Endothelial cell of umbilical vein (primary cell): Measurements from ENCODE around the gene AIF1. TPM values are rescaled to one million over a fixed set of nuclear protein-coding genes. Genes with fewer than 3 reads are reported as not detected.

Experiments
- BruUV-seq: library from RNA; stranded (reverse); fragments of 400-500 nt; replicated peaks from 2 replicates; lab custom pipeline; 2021; lab: Mats Ljungman, UMichigan
- CTCF ChIA-PET: fragments of 300-600, 350-600 bp; sonication (Branson Sonifier 250); formaldehyde crosslinking; loops from one replicate; lab custom pipeline; 2021; ENCODE audit warnings: antibody characterized with exemption, inconsistent platforms; lab: Charles Lee
- POLR2A ChIA-PET: fragments of 300-600, 350-600 bp; sonication (Branson Sonifier 250); formaldehyde crosslinking; loops from one replicate; lab custom pipeline; 2021; ENCODE audit warnings: antibody characterized with exemption, inconsistent platforms; lab: Charles Lee
- DNase-seq: peaks from one replicate; pipeline ENCODE4 v3.0.0-alpha.2; 2011; ENCODE audit warnings: low read depth, low spot score
- FAIRE-seq: peaks from 2 replicates; lab custom pipeline; 2011; peaks lifted over from hg19 to GRCh38; lab: Jason Lieb, UNC
- H2AFZ ChIP-seq: 2 replicates; pipeline ENCODE4 v1.6.0; 2012; ENCODE audit warnings: low read depth, low read length, control low read depth, inconsistent platforms
- H3K27ac ChIP-seq: 2 replicates; pipeline ENCODE4 v1.5.1; 2011; ENCODE audit warnings: low read depth, mild to moderate bottlenecking, control low read depth, low read length, moderate library complexity; ENCODE audit not compliant: insufficient read depth
- H3K27me3 ChIP-seq, 2 experiments: 2 replicates each; pipeline versions ENCODE4 v1.6.0 to v1.6.1; 2011; ENCODE audit warnings: low read length in 2 of 2, mixed read lengths in 1 of 2; ENCODE audit not compliant: control insufficient read depth in 2 of 2, insufficient read depth in 2 of 2
- H3K36me3 ChIP-seq, 2 experiments: 2 replicates in 1 of 2; 3 replicates in 1 of 2; pipeline ENCODE4 v1.5.1; 2011; ENCODE audit warnings: low read length in 2 of 2, mild to moderate bottlenecking in 1 of 2, moderate library complexity in 1 of 2; ENCODE audit not compliant: control insufficient read depth in 2 of 2, insufficient read depth in 2 of 2; ENCODE audit errors: extremely low read depth in 1 of 2
- H3K4me1 ChIP-seq: 3 replicates; pipeline ENCODE4 v1.5.1; 2011; ENCODE audit warnings: mild to moderate bottlenecking, low read length; ENCODE audit not compliant: control insufficient read depth, insufficient read depth; ENCODE audit errors: extremely low read depth
- H3K4me2 ChIP-seq: 2 replicates; pipeline ENCODE4 v1.6.1; 2011; ENCODE audit warnings: low read length, control low read depth, mixed read lengths; ENCODE audit not compliant: insufficient read depth
- H3K4me3 ChIP-seq, 3 experiments: fragments of 200-600 bp in 1 of 3; sonication (generic), shearing (Covaris generic) in 1 of 3; replicated peaks in 1 of 3; 2 replicates each; pipeline ENCODE4 v1.5.1; 2011 to 2016; ENCODE audit warnings: control low read depth in 3 of 3, low read length in 3 of 3, mild to moderate bottlenecking in 2 of 3, inconsistent platforms in 1 of 3, low read depth in 1 of 3, moderate library complexity in 1 of 3; ENCODE audit not compliant: insufficient read depth in 1 of 3
- H3K79me2 ChIP-seq: 2 replicates; pipeline ENCODE4 v1.6.0; 2012; ENCODE audit warnings: low read length, inconsistent platforms; ENCODE audit not compliant: control insufficient read depth, insufficient read depth
- H3K9ac ChIP-seq: replicated peaks from 2 replicates; pipeline ENCODE3; 2011; ENCODE audit warnings: low read length, control low read depth; ENCODE audit not compliant: insufficient read depth; ENCODE audit errors: extremely low read depth
- H3K9me1 ChIP-seq: replicated peaks from 3 replicates; pipeline ENCODE4 v1.6.0; 2011; ENCODE audit warnings: mild to moderate bottlenecking, low read length; ENCODE audit not compliant: control insufficient read depth, insufficient read depth; ENCODE audit errors: extremely low read depth
- H3K9me3 ChIP-seq: replicated peaks from 2 replicates; pipeline ENCODE4 v1.5.1; 2012; ENCODE audit warnings: low read length, inconsistent platforms; ENCODE audit not compliant: control insufficient read depth, insufficient read depth
- H4K20me1 ChIP-seq: replicated peaks from 2 replicates; pipeline ENCODE3; 2011; ENCODE audit warnings: mild to moderate bottlenecking, low read length; ENCODE audit not compliant: control insufficient read depth, insufficient read depth; ENCODE audit errors: extremely low read depth
- CTCF ChIP-seq, 2 donors: IDR thresholded peaks; 1 replicate in 1 of 2; 2 replicates in 1 of 2; pipeline ENCODE4 v1.5.1; 2011; ENCODE audit warnings: low read length in 2 of 2, mild to moderate bottlenecking in 2 of 2, moderate library complexity in 2 of 2, control low read depth in 1 of 2, inconsistent platforms in 1 of 2, low read depth in 1 of 2; ENCODE audit not compliant: insufficient read depth in 1 of 2; ENCODE audit errors: extremely low read depth in 1 of 2
- EZH2 ChIP-seq: IDR thresholded peaks from 2 replicates; pipeline ENCODE4 v1.6.1; 2012; ENCODE audit warnings: borderline replicate concordance, low read depth, mild to moderate bottlenecking, moderate library complexity, low read length, inconsistent platforms; ENCODE audit not compliant: severe bottlenecking
- FOS ChIP-seq: IDR thresholded peaks from 2 replicates; pipeline ENCODE4 v1.6.1; 2011; ENCODE audit warnings: mild to moderate bottlenecking, low read length, moderate library complexity, borderline replicate concordance; ENCODE audit not compliant: insufficient read depth
- GATA2 ChIP-seq: IDR thresholded peaks from 2 replicates; pipeline ENCODE4 v1.7.0; 2011; ENCODE audit warnings: low read depth, mild to moderate bottlenecking, moderate library complexity, mixed read lengths, low read length; ENCODE audit not compliant: insufficient read length, insufficient read depth
- JUN ChIP-seq: IDR thresholded peaks from 2 replicates; pipeline ENCODE4 v1.6.1; 2011; ENCODE audit warnings: borderline replicate concordance, low read depth; ENCODE audit not compliant: insufficient read length, insufficient read depth
- MAX ChIP-seq: IDR thresholded peaks from 2 replicates; pipeline ENCODE4 v1.6.1; 2011; ENCODE audit not compliant: insufficient read depth, insufficient read length
- MYC ChIP-seq: IDR thresholded peaks from one replicate; pipeline ENCODE4 v1.6.1; 2011; ENCODE audit warnings: mild to moderate bottlenecking, low read depth, low read length
- POLR2A ChIP-seq: IDR thresholded peaks from 2 replicates; pipeline ENCODE4 v1.6.1; 2012; ENCODE audit warnings: low read depth, mild to moderate bottlenecking, control low read depth, low read length
- POLR2AphosphoS5 ChIP-seq: IDR thresholded peaks from 2 replicates; pipeline ENCODE4 v1.6.1; 2012; ENCODE audit warnings: low read depth, mild to moderate bottlenecking, control low read depth, low read length, moderate library complexity; ENCODE audit not compliant: insufficient read depth
- dilution Hi-C: fragments of 300-500 bp; cut with MboI; formaldehyde crosslinking; loops from one replicate; pipeline ENCODE4 v1.15.0; 2019; ENCODE audit warnings: low sequenced_read_pairs; ENCODE audit not compliant: extremely low pct_ligation_motif_present
- intact Hi-C: fragments of 100-400 bp; cut with micrococcal nuclease; formaldehyde crosslinking; loops from one replicate; pipeline ENCODE4 v1.10.0; 2022
- polyA plus RNA-seq, 4 experiments: library from polyadenylated mRNA; depleted of rRNA in 3 of 4; stranded (reverse) in 3 of 4; unstranded in 1 of 4; fragments of >200 nt; gene quantifications; 2 replicates each; pipeline versions ENCODE4 v1.2.1 to v1.2.3, GENCODE V29; 2011 to 2012; ENCODE audit warnings: missing spikeins in 1 of 4
- total RNA-seq: library from RNA; stranded (reverse); gene quantifications from 2 replicates; pipeline ENCODE4 v1.2.3, GENCODE V29; 2021

AIF1 gene
- total and polyA plus RNA-seq, 2 donors (not counting 3 experiments of a cell fraction or from before 2014, with no cell fraction given) = not detected

DNA sequence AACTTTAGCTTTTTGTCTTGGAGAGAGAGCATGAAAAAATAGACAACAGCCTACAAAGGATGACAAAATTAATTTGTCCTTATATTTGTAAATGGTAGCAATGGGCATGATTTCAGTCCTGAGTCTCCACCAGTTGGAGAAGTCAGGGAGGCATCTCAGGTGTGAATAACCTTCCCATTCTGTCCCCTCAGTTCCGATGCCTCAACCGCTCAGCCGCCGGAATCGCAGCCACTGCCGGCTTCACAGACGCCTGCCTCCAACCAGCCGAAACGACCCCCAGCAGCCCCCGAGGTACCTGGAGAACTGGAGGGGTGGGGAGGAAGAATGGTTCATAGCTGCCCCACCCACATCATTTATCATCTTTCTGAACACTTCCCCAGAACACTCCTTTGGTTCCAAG lies 9.0 kb downstream of the AIF1 start:
- no peak overlapping the region for H3K27ac ChIP-seq
- no peak for TF ChIP-seq CTCF (IDR thresholded peaks at IDR 0.05; ENCODE audit: extremely low read depth in 1 of 2, insufficient read depth in 1 of 2, low read depth in 1 of 2, low read length in 2 of 2)
- no peak for TF ChIP-seq MYC
- TF ChIP-seq EZH2 = no peak
- TF ChIP-seq JUN = no peak
- TF ChIP-seq GATA2 = no peak
- TF ChIP-seq FOS = no peak
- TF ChIP-seq POLR2AphosphoS5 = no peak
- TF ChIP-seq MAX = no peak
- TF ChIP-seq POLR2A = no peak
- POLR2A ChIA-PET = no interaction called here
- peaks cover 36 to 48% of the 10 kb centered on the region in 2 experiments for H3K36me3 ChIP-seq
- H3K9ac ChIP-seq = no peak overlapping the region
- peaks cover 66% of the 10 kb centered on the region for H3K79me2 ChIP-seq
- BruUV-seq = no TSS peak
- FAIRE-seq = no peak
- CTCF ChIA-PET = no interaction called here
- dilution Hi-C loops = no loop called here
- H3K4me3 ChIP-seq = no peak overlapping the region
- no peaks in the 10 kb centered on the region for H3K27me3 ChIP-seq
- no peak overlapping the region for H3K4me2 ChIP-seq
- H3K9me1 ChIP-seq = no peaks in the 10 kb centered on the region
- no peak for DNase-seq
- H3K4me1 ChIP-seq = peaks cover 13% of the 10 kb centered on the region
- intact Hi-C loops = loop anchor here (5.0 kb wide), 1 partner anchor 132 kb away; no protein-coding TSS in a partner anchor
- no peaks in the 10 kb centered on the region for H3K9me3 ChIP-seq
- H2AFZ ChIP-seq = no peak overlapping the region
- no peaks in the 10 kb centered on the region for H4K20me1 ChIP-seq
